AG04449 (cell line): ENCODE results near the gene NCOA3.

Source experiments
- CTCF ChIA-PET: fragments of 350-600 bp; formaldehyde crosslinking; extraction: SDS; loops from one replicate; lab custom pipeline; 2021; ENCODE audit warnings: antibody characterized with exemption; lab: Yijun Ruan, JAX
- POLR2A ChIA-PET: fragments of 400-600, 350-600 bp; formaldehyde crosslinking; extraction: SDS; loops from one replicate; lab custom pipeline; 2020; ENCODE audit warnings: antibody characterized with exemption, inconsistent platforms; lab: Yijun Ruan, JAX
- DNase-seq: peaks from one replicate; pipeline ENCODE4 v3.0.0-alpha.2; 2010; ENCODE audit warnings: low read depth, low spot score
- H3K4me3 ChIP-seq: 2 replicates; pipeline ENCODE4 v1.5.1; 2011; ENCODE audit warnings: low read depth, mild to moderate bottlenecking, control low read depth, low read length
- CTCF ChIP-seq: IDR thresholded peaks from one replicate; pipeline ENCODE4 v1.5.1; 2011; ENCODE audit warnings: mild to moderate bottlenecking, moderate library complexity, low read length, control low read depth, inconsistent platforms; ENCODE audit not compliant: insufficient read depth; ENCODE audit errors: missing control alignments

Gene NCOA3

GRCh38 chr20:47668313-47669151, 166.8 kb downstream of the NCOA3 start:
- no peak for TF ChIP-seq CTCF
- POLR2A ChIA-PET, result no interaction called here
- DNase-seq, result no peak
- H3K4me3 ChIP-seq, result no peak overlapping the region
- CTCF ChIA-PET, result interaction anchor here (1.1 to 16.2 kb wide), 3 partner anchors 11 to 955 kb away, joined by 3 to 422 read pairs (median 73); no protein-coding TSS in a partner anchor

- DNase-seq, result no peak
- no peak for TF ChIP-seq CTCF
- H3K4me3 ChIP-seq, result no peak overlapping the region
- ChIA-PET POLR2A (no interaction called here), CTCF (interaction anchor here (0.9 to 16.2 kb wide), 5 partner anchors 8 to 954 kb away, joined by 3 to 422 read pairs (median 3); no protein-coding TSS in a partner anchor)
These were observed 167.4 kb downstream of the NCOA3 start for GRCh38 chr20:47669152-47669425.

- DNase-seq, result no peak
- no peak for TF ChIP-seq CTCF
- ChIA-PET CTCF (interaction anchor here (0.9 to 16.2 kb wide), 3 partner anchors 8 to 954 kb away, joined by 3 to 422 read pairs (median 3); no protein-coding TSS in a partner anchor), POLR2A (no interaction called here)
- no peak overlapping the region for H3K4me3 ChIP-seq
These were observed 167.8 kb downstream of the NCOA3 start for GRCh38 chr20:47669489-47669888.

- no peak for DNase-seq
- POLR2A ChIA-PET, result no interaction called here
These were observed 168.5 kb downstream of the NCOA3 start for GRCh38 chr20:47669927-47670890.

GRCh38 chr20:47670913-47671312, 169.2 kb downstream of the NCOA3 start:
- no peak for TF ChIP-seq CTCF
- no peak for DNase-seq
- POLR2A ChIA-PET, result no interaction called here
- H3K4me3 ChIP-seq, result no peak overlapping the region
- CTCF ChIA-PET, result interaction anchor here (2.0 to 16.2 kb wide), 2 partner anchors 9 to 953 kb away, joined by 7 to 422 read pairs; no protein-coding TSS in a partner anchor

More at GRCh38 chr20:47669927-47670890, 168.5 kb downstream of the NCOA3 start:
- no peak for TF ChIP-seq CTCF
- no peak overlapping the region for H3K4me3 ChIP-seq
- CTCF ChIA-PET, result interaction anchor here (0.9 to 16.2 kb wide), 4 partner anchors 7 to 953 kb away, joined by 3 to 422 read pairs (median 5); no protein-coding TSS in a partner anchor
